Measurements from ENCODE around the gene FRMD4A. TPM values are rescaled to one million over a fixed set of nuclear protein-coding genes. Genes with fewer than 3 reads are reported as not detected.
A peak's percentile ranks its signal among the peaks of the same experiment; 100 is the strongest.

Gene FRMD4A
- polyA plus RNA-seq, 1 of the 3 experiments (the other 2 are of a cell fraction): 37.7 TPM

- TF ChIP-seq USF1 (IDR thresholded peaks at IDR 0.05; ENCODE audit: borderline replicate concordance, low read depth): no peak
Observed at GRCh38 chr10:13614530-13615332, 716.0 kb downstream of the FRMD4A start (continued).

- DNase-seq: peak; percentile 15
- CTCF ChIA-PET: interaction anchor here (0.7 to 2.2 kb wide), 12 partner anchors 9 to 480 kb away, joined by 3 to 15 read pairs (median 4); no protein-coding TSS in a partner anchor
- POLR2A ChIA-PET: no interaction called here
Observed at GRCh38 chr10:13613519-13613918, 717.2 kb downstream of the FRMD4A start.

GRCh38 chr10:13612654-13613373, 717.9 kb downstream of the FRMD4A start:
- peaks cover 6 to 36% of the 10 kb centered on the region in 2 experiments for H3K4me1 ChIP-seq (ENCODE audit: control insufficient read depth in 1 of 2, insufficient read depth in 2 of 2, low read depth in 1 of 2, low read length in 1 of 2)
- no peak overlapping the region for H3K4me2 ChIP-seq
- ChIA-PET POLR2A (interaction anchor here (0.5 kb wide), 1 partner anchor 1224 kb away, joined by 3 read pairs; no protein-coding TSS in a partner anchor), CTCF (interaction anchor here (0.7 to 2.2 kb wide), 12 partner anchors 8 to 481 kb away, joined by 3 to 15 read pairs (median 4); no protein-coding TSS in a partner anchor)
- H3K9ac ChIP-seq: no peak overlapping the region
- TF ChIP-seq NRF1 (IDR thresholded peaks at IDR 0.05; ENCODE audit: low read depth, low read length) (no peak), GATA2 (CRISPR knock-in tag; IDR thresholded peaks at IDR 0.05) (no peak), TEAD4 (IDR thresholded peaks at IDR 0.05; ENCODE audit: borderline replicate concordance, insufficient read depth) (no peak), FOXJ3 (CRISPR knock-in tag; IDR thresholded peaks at IDR 0.05) (no peak), RCOR1 (IDR thresholded peaks at IDR 0.05; ENCODE audit: low read length) (no peak), MXI1 (IDR thresholded peaks at IDR 0.05; ENCODE audit: low read depth, low read length) (no peak), JUND (IDR thresholded peaks at IDR 0.05) (no peak), TCF12 (IDR thresholded peaks at IDR 0.05) (no peak), EZH2phosphoT487 (IDR thresholded peaks at IDR 0.05; ENCODE audit: borderline replicate concordance, low read depth) (no peak), PBX3 (IDR thresholded peaks at IDR 0.05) (no peak), FOXM1 (IDR thresholded peaks at IDR 0.05; ENCODE audit: low read depth) (no peak), RFX5 (IDR thresholded peaks at IDR 0.05; ENCODE audit: low read length) (no peak), TAF1 (IDR thresholded peaks at IDR 0.05; ENCODE audit: borderline replicate concordance, low read depth, low read length) (no peak), YY1 (IDR thresholded peaks at IDR 0.05; ENCODE audit: low read depth) (no peak)
- H2AFZ ChIP-seq (ENCODE audit: low read depth): no peak overlapping the region
- H3K27me3 ChIP-seq (ENCODE audit: insufficient read depth): no peaks in the 10 kb centered on the region
- peaks cover 40 to 72% of the 10 kb centered on the region in 2 experiments for H3K36me3 ChIP-seq (replicated peaks in 1 of 2; ENCODE audit: control insufficient read depth in 1 of 2, insufficient read depth in 2 of 2, low read length in 1 of 2)
- DNase-seq: no peak
- H3K79me2 ChIP-seq (ENCODE audit: insufficient read depth): no peaks in the 10 kb centered on the region
- H3K4me3 ChIP-seq (ENCODE audit: low read depth in 2 of 2, low read length in 1 of 2): no peak overlapping the region
- H3K9me2 ChIP-seq: no peaks in the 10 kb centered on the region
- peaks cover 31% of the 10 kb centered on the region for H3F3A ChIP-seq (replicated peaks; ENCODE audit: insufficient read depth)
- H4K20me1 ChIP-seq (ENCODE audit: insufficient read depth): no peaks in the 10 kb centered on the region
- H3K27ac ChIP-seq (ENCODE audit: low read depth in 2 of 2, low read length in 1 of 2): no peak overlapping the region
- WGBS (ENCODE audit: low lambda C conversion rate): 98% methylated on average over 3 of the region's 3 CpGs
- no peaks in the 10 kb centered on the region for H3K9me3 ChIP-seq

More at GRCh38 chr10:13613519-13613918, 717.2 kb downstream of the FRMD4A start:
- Histone ChIP-seq H3K4me2 (no peak overlapping the region), H2AFZ (ENCODE audit: low read depth) (no peak overlapping the region), H3K36me3 (replicated peaks in 1 of 2; ENCODE audit: control insufficient read depth in 1 of 2, insufficient read depth in 2 of 2, low read length in 1 of 2) (peaks cover 43 to 71% of the 10 kb centered on the region in 2 experiments), H3K4me3 (ENCODE audit: low read depth in 2 of 2, low read length in 1 of 2) (no peak overlapping the region), H3K79me2 (ENCODE audit: insufficient read depth) (no peaks in the 10 kb centered on the region), H3K9ac (no peak overlapping the region; the same call in 1 of the 2 replicates), H3K9me3 (no peaks in the 10 kb centered on the region), H3F3A (replicated peaks; ENCODE audit: insufficient read depth) (peaks cover 31% of the 10 kb centered on the region), H3K9me2 (no peaks in the 10 kb centered on the region), H3K27me3 (ENCODE audit: insufficient read depth) (no peaks in the 10 kb centered on the region), H3K4me1 (ENCODE audit: control insufficient read depth in 1 of 2, insufficient read depth in 2 of 2, low read depth in 1 of 2, low read length in 1 of 2) (peaks cover 6 to 36% of the 10 kb centered on the region in 2 experiments), H4K20me1 (ENCODE audit: insufficient read depth) (no peaks in the 10 kb centered on the region), H3K27ac (ENCODE audit: low read depth in 2 of 2, low read length in 1 of 2) (peak overlapping the region in 1 of 2 experiments; percentile 89; a peak in 2 of 4 replicates)
- TF ChIP-seq JUND (IDR thresholded peaks at IDR 0.05): no peak
- TF ChIP-seq TAF1 (IDR thresholded peaks at IDR 0.05; ENCODE audit: borderline replicate concordance, low read depth, low read length): no peak
- peak; percentile 65 for TF ChIP-seq RAD21 (IDR thresholded peaks at IDR 0.05; ENCODE audit: low read length)
- TF ChIP-seq MEF2A (IDR thresholded peaks at IDR 0.05; ENCODE audit: borderline replicate concordance, low read depth): no peak
- peak; percentile 67 for TF ChIP-seq CTCF (IDR thresholded peaks at IDR 0.05)
- TF ChIP-seq GATA2 (CRISPR knock-in tag; IDR thresholded peaks at IDR 0.05): no peak
- WGBS (ENCODE audit: low lambda C conversion rate): 69% methylated on average over 5 of the region's 5 CpGs
